DMS79 (cell line): ENCODE measurements around the gene MAGT1.
A peak's percentile ranks its signal among the peaks of the same experiment; 100 is the strongest.
"Not testable (repeated sequence)": the region's sequence is repeated elsewhere in the genome, so short reads cannot be mapped to it uniquely, and the experiment has no call there.

Experiments used
- DNase-seq: peaks from one replicate; lab custom pipeline; 2025; lab: John Stamatoyannopoulos, UW

MAGT1 gene

DNA sequence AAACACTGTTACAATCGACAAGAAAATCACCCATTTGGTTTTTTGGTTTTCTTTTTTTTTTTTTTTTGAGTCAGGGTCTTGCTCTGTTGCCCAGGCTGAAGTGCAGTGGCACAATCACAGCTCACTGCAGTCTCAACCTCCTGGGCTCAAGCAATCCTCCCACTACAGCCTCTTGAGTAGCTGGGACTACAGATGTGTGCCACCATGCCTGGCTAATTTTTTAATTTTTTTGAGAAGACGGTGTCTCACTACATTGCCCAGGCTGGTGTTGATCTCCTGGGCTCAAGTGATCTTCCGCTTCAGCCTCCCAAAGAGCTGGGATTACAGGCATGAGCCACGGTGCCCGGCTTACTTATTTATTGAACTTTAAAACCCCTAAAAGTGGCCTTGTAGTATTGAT is 63.7 kb downstream of the MAGT1 start:
- DNase-seq, result not testable (repeated sequence)

GRCh38 chrX:77821989-77822388 is 73.2 kb downstream of the MAGT1 start:
- DNase-seq, result not testable (repeated sequence)

DNA sequence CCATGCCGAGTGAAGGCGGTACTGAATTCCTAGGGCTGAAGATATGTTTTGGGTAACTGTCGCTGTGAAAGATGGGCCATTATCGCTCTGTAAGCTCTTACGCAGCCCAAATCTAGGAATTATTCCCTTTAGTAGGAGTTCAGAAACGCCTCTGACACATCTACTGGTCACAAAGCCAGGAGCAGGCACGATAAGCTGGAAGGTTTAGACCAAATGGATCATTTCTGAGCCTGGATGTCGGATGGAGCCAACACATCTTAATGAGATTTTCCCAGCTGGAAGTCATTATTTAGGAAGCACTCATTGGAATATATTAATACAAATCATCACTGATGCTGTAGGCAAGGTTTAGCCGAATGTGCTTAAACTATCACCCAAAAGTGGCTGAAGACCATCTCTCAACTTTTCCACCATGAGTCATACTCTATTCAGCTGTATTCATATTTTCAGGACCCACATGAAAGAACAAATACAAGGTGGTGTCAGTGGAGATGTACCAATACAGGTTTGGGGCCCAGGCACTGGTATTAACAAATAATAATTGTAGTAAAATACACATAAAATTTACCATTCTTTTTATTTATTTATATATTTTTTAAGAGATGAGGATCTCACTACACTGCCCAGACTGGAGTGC is 75.0 kb downstream of the MAGT1 start:
- DNase-seq, result no peak

GRCh38 chrX:77814210-77814609 is 81.0 kb downstream of the MAGT1 start:
- no peak for DNase-seq

DNA sequence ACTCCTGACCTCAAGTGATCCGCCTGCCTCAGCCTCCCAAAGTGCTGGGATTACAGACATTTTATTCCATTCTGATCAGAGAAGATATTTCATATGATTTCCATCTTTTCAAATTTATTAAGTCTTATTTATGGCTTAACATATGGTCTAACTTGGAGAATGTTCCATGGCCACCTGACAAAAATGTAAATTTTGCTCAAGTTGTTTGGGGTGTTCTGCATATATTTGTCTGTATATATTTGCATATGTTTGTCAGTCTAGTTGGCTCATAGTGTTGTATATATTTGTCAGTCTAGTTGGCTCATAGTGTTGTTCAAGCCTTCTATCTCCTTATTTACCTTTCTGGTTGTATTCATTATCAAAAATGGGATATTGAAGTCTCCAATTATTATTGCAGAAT is 93.0 kb downstream of the MAGT1 start:
- no peak for DNase-seq

DNA sequence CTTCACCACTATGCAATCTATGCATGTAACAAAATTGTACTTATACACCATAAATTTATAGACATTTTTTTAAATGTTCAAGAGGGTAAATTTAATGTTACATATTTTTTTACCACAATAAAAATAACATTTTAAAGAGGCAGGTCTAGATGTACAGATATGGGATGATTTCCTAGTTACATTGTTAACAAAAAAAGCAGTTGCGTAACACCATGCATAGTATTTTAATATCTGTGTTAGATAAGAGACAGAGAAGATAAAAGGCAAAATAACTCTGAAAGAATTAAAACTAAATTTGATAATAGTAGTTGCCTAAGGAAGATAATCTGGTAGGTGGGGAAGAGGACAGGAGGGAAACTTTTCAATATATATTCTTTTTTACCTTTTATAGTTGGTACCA is 100.1 kb downstream of the MAGT1 start:
- no peak for DNase-seq

DNA sequence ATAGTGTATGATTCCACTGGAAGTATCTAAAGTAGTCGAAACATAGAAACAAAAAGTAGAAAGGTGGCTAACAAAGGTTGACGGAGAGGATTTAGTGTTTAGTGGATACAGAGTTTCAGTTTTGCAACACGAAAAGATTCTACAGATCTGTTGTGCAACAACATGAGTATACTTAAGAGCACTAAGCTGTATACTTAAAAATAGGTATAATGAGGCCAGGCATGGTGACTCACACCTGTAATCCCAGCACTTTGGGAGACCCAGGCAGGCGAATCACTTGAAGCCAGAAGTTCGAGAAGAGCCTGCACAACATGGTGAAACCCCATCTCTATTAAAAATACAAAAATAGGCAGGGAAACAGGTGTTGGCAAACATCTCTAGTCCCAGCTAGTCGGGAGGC is 101.3 kb downstream of the MAGT1 start:
- DNase-seq, result no peak

- DNase-seq, result no peak
Measured at GRCh38 chrX:77788050-77788449, 107.2 kb downstream of the MAGT1 start.

DNA sequence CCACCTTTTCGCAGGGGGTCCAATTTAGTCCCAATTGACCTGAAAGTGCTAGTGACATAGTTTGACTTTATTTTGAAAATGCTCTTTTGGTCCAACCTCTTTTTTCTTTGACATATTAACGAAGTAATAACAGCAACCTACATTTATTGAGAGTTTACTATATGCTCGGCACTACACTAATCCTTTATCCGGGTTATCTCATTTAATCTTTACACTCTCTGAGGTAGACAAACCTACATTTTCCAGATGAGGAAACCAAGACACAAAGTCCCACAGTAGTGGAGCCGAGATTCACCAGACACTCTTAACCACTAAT is 108.9 kb downstream of the MAGT1 start:
- no peak for DNase-seq

- DNase-seq, result peak; percentile 56
Measured at GRCh38 chrX:77785486-77786364, 109.5 kb downstream of the MAGT1 start, which contains the start of gene ATRX. ATRX (minus strand) TSS chrX:77786216; CDS start chrX:77786001, 215 bp downstream.

DNA sequence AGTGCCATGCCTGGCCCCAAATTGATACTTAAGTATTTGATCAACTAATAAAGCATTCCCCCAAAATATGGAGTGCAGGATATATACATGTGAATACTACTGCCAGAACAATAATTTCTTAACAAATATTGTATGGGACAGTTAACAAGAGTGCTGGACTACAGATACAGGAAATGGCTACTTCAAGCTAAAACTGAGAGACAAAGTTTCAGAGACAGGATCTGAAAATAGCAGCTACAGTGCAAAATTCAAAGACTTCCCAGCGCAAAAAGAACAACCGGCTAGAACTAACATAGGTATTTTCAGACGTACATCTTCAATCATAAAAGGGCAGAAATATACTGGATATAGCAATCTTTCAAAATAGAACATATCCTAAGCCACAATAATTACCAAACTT is 115.5 kb downstream of the MAGT1 start:
- no peak for DNase-seq

DNA sequence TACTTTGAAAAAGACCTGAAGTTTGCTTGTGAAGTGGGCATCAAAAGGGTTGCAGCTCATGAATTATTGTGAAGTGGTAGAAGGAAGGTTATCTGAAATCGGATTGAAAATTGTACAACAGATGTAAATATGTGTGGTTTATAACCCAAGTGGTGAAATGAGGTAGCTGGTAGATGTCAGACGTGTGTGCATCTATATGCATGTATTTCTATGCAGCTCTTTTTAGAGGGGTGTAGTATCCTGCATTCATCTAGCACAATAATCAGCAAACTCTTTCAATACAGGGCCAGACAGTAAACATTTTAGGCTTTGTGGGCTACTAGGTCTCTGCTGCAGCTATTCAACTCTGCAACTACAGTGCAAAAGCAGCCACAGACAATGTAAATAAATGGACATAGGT is 118.6 kb downstream of the MAGT1 start:
- DNase-seq, result no peak
